HG02943 (cell line): Measurements from ENCODE around the gene SYTL1.
A peak's percentile ranks its signal among the peaks of the same experiment; 100 is the strongest.

Source experiments
- ATAC-seq: cut with Tn5 transposase; IDR thresholded peaks from one replicate; pipeline ENCODE4 v1.9.1; 2021; ENCODE audit warnings: mild to moderate bottlenecking, low read depth, moderate library complexity; ENCODE audit not compliant: unreplicated experiment

The SYTL1 gene

DNA sequence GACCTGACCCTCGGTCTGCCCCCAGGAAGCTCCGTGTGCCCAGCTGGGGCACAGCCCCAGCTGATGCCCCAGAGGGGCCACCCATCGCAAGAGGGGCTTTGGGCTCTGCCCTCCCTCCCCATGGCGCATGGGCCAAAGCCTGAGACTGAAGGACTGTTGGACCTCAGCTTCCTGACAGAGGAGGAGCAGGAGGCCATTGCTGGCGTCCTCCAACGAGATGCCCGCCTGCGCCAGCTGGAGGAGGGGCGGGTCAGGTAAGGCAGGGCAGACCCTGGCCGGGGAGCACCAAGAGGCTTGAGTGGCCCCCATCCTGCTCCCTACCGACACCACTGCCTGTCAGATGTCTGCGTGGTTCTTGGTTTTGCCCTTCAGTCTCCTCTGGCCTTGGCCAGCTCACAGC, 3.5 kb downstream of the SYTL1 start:
- no peak for ATAC-seq

DNA sequence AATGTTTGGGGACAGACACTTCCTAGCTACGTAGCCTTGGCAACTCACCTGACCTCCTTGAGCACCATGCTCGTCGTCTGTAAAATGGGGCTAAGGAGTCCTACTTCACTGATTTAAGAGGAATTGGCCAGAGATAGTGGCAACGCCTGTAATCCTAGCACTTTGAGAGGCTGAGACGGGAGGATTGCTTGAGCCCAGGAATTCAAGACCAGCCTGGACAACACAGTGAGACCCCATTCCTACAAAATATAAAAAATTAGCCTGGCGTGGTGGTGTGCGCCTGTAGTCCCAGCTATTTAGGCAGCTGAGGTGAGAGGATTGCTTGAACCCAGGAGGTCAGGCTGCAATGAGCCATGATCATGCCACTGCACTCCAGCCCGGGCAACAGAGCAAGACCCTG, 4.5 kb downstream of the SYTL1 start:
- ATAC-seq: no peak

DNA sequence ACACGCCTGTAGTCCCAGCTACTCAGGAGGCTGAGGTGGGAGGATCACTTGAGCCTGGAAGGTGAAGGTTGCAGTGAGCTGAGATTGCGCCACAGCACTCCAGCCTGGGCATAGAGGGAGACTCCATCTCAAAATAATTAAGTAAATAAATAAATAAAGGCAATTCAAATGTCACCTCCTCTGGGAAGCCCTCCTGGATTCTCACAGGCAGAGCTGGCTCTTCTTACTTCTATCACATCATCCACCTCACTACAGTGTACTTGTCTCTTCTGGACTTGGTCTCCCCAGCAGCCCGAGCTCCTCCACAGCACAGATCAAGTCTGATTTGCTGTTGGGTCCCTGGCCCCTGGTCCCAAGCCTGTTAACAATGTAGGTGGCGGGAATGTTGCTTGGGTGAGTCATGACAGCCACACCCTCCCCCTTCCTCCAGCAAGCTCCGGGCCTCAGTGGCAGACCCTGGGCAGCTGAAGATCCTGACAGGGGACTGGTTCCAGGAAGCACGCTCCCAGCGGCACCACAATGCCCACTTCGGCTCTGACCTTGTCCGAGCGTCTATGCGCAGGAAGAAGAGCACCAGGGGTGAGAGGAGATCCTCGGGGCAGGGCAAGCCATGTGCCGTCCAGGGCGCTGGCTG, 5.3 kb downstream of the SYTL1 start:
- no peak for ATAC-seq

DNA sequence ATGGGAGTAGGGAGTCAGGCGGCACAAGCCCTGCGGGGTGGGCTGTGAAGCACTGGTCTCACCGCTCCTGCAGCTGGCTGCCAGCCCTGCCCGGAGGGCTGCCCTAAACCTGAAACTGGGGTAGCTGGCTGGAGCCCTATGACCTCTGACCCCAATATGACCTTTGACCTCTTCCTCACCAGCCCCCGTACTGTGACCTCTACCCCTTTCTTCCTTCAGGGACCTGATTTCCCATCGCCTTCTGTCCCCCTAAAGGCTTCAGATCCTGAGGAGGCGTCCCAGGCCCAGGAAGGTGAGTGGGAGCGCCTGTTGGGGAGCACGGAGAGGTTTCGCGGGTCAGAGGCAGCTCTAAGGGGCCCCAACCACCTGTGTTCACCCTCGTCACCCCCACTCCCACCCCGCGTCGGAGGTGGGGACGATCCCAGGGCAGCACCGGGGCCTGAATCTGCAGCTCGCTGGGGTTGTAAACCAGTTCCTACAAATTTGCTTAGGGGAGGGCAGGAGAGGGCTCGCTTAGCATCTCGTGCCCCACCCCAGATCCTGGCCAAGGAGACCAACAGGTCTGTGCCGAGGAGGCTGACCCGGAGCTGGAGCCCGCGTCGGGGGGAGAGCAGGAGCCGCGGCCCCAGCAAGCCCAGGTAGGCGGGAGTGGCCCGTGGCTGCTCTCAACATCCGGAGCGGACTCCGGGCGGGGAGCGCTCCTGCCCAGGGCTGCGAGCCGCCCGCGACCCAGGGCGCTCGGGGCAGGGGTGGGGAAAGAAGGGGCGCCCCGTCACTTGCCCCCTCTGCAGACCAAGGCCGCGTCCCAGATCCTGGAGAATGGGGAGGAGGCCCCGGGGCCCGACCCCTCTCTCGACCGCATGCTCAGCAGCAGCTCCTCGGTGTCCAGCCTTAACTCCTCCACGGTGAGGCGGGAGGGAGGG, 7.3 kb downstream of the SYTL1 start:
- no peak for ATAC-seq

- ATAC-seq: no peak
Measured at GRCh38 chr1:27349784-27350662, 8.2 kb downstream of the SYTL1 start.

DNA sequence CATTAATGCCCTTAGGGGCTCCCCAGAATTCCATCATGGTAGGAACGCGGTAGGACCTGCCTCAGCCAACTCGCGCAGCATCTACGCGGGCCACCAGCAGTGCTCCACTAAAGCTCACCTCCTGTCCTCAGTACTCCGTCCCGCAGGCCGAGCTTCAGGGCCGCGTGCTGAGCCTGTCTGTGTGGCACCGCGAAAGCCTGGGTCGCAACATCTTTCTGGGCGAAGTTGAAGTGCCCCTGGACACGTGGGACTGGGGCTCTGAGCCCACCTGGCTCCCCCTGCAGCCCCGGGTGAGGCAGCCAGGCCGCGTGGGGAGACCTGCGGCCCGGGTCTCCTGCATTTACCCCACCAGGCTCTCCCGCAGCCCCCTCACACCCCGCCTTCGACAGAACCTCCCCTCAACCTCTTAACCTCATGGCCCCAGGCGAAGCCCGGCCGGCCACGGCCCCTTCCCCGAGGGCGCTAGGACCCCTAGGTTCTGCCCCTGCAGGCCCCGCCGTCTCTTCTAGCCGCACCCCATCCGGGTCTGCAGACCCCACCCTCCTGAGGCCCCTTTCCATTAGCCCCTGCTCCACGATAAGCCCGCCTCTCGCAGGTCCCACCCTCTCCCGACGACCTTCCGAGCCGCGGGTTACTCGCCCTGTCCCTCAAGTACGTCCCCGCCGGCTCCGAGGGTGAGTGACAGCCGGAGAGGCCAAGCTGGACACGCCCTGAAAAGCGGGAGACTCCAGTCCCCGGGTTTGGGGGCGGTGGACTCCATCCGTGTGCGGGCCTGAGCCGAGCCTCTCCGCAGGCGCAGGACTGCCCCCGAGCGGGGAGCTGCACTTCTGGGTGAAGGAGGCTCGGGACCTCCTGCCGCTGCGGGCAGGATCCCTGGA, 9.1 kb downstream of the SYTL1 start:
- ATAC-seq: no peak

- no peak for ATAC-seq
Measured at GRCh38 chr1:27351541-27352107, 9.8 kb downstream of the SYTL1 start.

- ATAC-seq: no peak
Measured at GRCh38 chr1:27353166-27353565, 11.3 kb downstream of the SYTL1 start.

DNA sequence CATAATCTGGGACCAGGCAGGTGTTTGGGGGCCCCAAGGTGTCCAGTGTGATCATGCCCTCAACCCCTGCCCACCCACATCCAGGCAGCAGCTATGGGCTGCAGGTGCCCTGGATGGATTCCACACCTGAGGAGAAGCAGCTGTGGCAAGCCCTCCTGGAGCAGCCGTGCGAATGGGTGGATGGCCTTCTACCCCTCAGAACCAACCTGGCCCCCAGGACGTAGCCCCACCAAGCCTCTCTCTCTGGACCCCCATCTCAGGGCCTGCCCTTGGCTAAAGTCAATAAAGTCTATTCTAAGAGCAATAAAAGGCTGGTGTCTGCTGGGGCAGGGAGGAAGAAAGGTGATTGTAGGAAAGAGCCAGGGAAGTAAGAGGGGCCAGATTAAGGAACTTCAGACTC, 11.8 kb downstream of the SYTL1 start:
- ATAC-seq: no peak

DNA sequence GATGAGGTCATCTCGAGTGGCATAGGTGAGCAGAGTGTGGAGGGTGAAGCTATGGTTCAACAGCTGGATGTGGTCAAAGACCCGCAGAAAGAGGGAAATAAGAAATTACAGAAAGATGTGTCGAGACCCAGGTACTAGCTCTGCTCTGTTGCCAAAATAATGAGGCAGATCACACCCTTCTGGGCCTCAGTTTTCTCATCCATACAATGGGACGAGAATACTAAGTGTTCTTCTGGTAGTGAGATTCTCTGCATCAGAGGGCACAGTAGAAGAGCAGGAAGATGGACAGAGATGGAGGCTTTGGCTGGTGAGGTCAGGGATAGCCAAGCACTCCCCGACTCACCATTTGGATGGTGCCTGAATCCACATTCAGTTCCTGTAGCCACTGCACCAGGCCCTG, 13.9 kb downstream of the SYTL1 start:
- ATAC-seq: no peak

GRCh38 chr1:27356277-27356618, 14.4 kb downstream of the SYTL1 start:
- ATAC-seq: no peak

DNA sequence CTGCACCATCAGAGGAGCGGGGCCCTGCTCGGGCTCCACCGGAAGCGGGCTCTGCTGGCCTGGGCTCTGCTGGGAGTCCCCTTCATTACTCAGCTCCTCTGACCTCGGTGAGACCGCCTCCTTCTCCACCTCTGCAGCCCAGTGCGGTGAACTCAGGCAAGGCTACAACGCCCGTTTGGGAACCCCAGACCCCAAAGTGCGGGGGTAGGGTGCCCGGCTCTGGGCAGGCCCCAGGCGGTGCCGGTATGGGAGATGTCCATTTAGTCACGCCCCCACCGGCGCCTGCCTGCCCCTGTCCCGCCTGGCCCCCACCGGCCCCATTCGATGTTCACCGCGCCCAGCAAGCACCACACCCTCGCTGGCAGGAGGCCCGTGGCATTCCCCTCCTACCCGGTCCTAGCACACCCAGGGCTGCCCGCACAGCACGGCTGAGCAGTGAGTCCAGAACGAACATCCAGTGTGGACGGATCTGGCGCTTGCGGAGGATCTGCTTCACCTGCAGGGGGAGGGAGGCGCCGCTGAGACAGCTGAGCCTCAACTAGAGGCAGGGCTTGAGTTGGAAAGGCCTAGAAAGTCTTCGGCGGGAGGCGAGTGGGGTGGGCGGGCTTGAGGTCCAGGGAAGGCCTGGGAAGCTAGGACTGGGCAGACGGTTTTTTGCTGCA, 14.9 kb downstream of the SYTL1 start:
- ATAC-seq: no peak

- peak; percentile 54 for ATAC-seq
Measured at GRCh38 chr1:27357281-27358037, 15.6 kb downstream of the SYTL1 start.

DNA sequence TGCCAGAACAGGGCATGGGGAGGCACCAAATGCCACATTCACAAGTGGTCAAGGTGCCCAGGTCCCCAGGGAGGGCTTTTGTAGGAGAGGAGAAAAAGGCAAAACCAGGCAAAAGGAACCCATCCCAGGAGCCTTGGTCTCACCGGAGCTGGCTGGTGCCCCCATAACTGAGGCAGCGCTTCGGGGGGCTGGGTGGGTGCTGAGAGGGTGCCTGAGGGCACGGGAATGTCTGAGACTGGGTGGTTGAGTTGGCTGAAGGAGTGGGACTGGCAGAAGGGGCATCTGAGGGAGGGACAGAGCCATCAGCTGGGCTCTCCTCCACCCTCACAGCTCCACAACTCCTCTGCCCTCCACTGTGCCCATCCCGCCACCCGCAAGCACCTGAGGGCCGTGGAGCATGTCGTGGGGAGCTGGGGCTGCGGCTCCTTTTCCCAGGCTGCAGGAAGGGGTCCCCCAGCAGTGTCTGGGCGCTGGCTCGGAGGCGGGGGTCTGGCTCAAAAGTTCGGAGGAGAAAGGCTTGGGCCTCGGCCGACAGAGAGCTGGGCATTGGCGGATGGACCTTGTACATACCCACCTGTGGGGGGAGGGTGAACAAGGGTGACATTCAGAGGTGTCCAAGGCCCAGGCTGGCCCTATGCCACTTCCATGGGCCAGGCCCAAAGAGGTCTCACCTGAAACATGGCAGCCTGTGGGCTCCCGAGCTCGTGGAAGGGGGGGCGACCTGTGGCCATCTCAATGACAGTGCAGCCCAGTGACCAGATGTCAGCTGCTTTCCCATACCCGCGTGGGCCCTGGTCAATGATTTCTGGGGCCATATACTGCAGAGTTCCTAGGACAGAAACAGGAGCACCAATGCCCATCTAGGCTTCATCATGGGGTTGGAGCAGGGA, 16.5 kb downstream of the SYTL1 start:
- ATAC-seq: no peak

DNA sequence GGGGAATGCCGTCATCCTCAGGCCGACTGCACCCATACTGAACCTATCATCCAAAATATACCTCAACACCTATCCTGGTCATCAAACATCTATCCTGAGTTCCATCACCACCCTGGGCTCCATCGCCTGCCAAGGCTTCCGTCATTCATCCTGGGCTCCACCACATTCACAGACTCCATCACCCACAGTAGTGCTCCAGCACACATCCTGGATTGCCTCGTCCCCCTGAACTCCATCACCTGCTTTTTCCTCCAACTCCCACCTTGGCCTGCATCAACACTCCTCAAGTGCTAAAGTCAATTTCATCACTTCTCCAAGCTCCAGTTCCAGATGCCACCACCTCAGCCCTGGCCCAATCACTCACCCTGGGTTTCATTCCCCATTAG, 17.1 kb downstream of the SYTL1 start:
- no peak for ATAC-seq

DNA sequence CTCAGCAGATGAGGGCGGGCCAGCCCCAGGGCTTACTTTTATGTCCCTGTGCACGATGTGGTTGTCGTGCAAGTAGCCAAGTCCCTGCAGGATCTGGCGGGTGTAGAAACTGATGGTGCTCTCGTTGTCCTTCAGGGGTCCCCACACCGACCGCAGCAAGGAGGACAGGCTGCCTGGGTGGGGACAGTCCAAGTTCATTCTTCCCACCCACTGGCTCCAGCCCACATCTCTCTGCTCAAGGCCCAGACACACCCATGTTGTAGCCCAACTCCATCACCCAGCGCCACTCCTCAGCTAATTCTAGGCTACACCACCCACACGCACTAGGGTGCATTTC, 18.0 kb downstream of the SYTL1 start:
- ATAC-seq: no peak

DNA sequence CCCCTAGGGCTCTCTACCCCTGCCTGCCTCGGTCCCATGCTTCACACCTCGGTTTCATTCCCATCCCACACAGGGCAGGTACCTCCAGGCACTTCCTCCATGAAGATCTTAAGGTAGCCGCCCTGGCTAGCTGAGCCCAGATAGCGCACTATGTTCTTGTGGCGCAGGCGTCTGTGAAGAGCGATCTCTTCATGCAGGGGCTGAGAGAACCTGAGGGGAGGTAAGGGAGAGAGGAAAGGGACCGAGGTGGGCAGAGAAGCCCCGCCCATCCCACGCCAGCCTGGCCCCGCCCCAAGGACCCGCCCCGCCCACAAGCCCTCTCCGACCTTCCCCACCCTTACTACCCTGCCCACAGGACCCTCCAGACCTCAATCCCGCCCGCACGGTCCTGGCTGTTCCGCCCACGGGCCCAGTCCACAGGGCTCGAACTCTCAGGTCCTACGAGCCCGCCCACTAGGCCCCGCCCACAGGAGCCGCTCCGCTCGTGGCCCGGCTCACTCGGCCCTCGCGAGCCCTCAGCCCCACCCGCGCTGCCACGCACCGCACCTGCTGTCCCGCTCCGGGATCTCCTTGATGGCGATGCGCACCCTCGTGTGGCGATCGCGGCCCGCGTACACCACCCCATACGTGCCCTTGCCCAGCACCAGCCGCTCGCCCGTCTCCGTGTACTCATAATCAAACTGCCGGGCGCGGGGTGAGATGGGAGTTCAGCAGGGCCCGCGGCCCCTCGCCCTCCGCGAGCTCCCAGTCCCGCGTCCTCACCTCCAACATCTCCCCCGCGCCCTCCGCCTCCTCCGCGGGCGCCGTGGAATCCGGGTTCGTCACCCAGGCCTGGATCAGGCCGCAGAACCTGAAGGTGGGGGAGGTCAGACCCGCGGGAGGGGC, 18.6 kb downstream of the SYTL1 start:
- no peak for ATAC-seq
